HepG2 (cell line): ENCODE measurements around the gene ARG1.
"Not testable (repeated sequence)": the region's sequence is repeated elsewhere in the genome, so short reads cannot be mapped to it uniquely, and the experiment has no call there.

ENCODE experiments used
- CEBPB ChIP-seq: IDR thresholded peaks from 2 replicates; pipeline ENCODE4 v1.6.1; 2011; ENCODE audit warnings: low read depth, low read length, improper control_type of control experiment, borderline replicate concordance
- FOSL1 ChIP-seq: sonication (generic); formaldehyde crosslinking; IDR thresholded peaks from 2 replicates; pipeline ENCODE4 v1.9.0; 2021; ENCODE audit warnings: missing genetic modification reagents, borderline replicate concordance
- RARG ChIP-seq: sonication (generic); formaldehyde crosslinking; IDR thresholded peaks from 2 replicates; pipeline ENCODE4 v1.4.0; 2020; ENCODE audit warnings: low read depth, mild to moderate bottlenecking, missing genetic modification reagents
- U2AF2 ChIP-seq: fragments of 200-400 bp; formaldehyde crosslinking; IDR thresholded peaks from 2 replicates; pipeline ENCODE4 v1.6.1; 2017; ENCODE audit warnings: low read depth, mild to moderate bottlenecking, low read length

DNA sequence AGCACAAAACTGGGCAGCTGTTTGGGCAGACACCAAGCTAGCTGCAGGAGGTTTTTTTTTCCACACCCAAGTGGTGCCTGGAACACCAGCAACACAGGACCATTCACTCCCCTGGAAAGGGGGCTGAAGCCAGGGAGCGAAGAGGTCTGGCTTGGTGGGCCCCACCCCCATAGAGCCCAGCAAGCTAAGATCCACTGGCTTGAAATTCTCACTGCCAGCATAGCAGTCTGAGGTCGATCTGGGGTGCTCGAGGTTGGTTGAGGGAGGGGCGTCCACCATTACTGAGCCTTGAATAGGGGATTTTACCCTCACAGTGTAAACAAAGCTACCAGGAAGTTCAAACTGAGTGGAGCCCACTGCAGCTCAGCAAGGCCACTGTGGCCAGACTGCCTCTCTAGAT is 34.4 kb upstream of the ARG1 start:
- not testable (repeated sequence) for TF ChIP-seq U2AF2; CEBPB; RARG (CRISPR knock-in tag); FOSL1 (CRISPR knock-in tag)
